A673 (cell line): Measurements from ENCODE around the gene CUBN.

ENCODE experiments used
- EZH2 ChIP-seq: fragments of 200-600 bp; sonication (generic); IDR thresholded peaks from 2 replicates; pipeline ENCODE4 v1.6.1; 2017; ENCODE audit warnings: borderline replicate concordance, low read depth, mild to moderate bottlenecking, mixed read lengths, antibody characterized with exemption, low read length; ENCODE audit not compliant: poor library complexity, severe bottlenecking
- TF ChIP-seq, protein P1 (sequence below): fragments of 300-800, 200-600 bp; sonication (generic); conservative IDR thresholded peaks from 2 replicates; pipeline ENCODE4 v1.5.1; 2017; ENCODE audit warnings: low read depth, mild to moderate bottlenecking, antibody characterized with exemption, low read length, moderate library complexity, mixed read lengths

- TF ChIP-seq, protein P1, sequence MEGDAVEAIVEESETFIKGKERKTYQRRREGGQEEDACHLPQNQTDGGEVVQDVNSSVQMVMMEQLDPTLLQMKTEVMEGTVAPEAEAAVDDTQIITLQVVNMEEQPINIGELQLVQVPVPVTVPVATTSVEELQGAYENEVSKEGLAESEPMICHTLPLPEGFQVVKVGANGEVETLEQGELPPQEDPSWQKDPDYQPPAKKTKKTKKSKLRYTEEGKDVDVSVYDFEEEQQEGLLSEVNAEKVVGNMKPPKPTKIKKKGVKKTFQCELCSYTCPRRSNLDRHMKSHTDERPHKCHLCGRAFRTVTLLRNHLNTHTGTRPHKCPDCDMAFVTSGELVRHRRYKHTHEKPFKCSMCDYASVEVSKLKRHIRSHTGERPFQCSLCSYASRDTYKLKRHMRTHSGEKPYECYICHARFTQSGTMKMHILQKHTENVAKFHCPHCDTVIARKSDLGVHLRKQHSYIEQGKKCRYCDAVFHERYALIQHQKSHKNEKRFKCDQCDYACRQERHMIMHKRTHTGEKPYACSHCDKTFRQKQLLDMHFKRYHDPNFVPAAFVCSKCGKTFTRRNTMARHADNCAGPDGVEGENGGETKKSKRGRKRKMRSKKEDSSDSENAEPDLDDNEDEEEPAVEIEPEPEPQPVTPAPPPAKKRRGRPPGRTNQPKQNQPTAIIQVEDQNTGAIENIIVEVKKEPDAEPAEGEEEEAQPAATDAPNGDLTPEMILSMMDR: no peak
- no peak for TF ChIP-seq EZH2
Measured at GRCh38 chr10:16923726-16924125, 205.9 kb downstream of the CUBN start.
